ENCODE data around the gene TMPRSS6. TPM values are rescaled to one million over a fixed set of nuclear protein-coding genes. Genes with fewer than 3 reads are reported as not detected.

The TMPRSS6 gene
- total and polyA plus RNA-seq, 2 donors (not counting 1 experiment from before 2014, with no cell fraction given), result not detected

DNA sequence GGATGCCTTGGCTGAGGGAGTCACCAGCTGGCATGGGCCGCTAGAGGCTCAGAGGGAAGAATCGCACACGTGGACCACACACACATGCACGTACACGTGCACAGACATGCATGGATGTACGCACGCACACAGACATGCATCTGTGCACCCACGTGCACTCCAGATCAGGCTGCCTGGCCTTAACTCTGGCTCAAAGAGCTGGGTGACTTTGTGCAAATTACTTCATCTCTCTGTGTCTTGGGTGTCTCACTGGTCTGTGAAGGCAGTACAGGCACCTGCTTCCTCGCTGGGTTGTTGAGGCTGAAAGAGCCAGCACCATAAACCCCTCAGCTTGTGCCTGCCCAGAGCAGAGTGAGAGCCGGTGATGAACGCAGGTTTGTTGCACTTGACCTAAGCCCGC is 28.7 kb downstream of the TMPRSS6 start:
- Histone ChIP-seq H3K4me3 (replicated peaks in 1 of 4; ENCODE audit: control extremely low read depth in 1 of 4, insufficient read depth in 1 of 4, low read depth in 3 of 4, low read length in 4 of 4) (no peak overlapping the region), H3K4me1 (ENCODE audit: control insufficient read depth, extremely low read depth, insufficient read depth, low read length) (no peaks in the 10 kb centered on the region), H3K27me3 (ENCODE audit: control insufficient read depth, insufficient read depth, low read length) (peaks cover 10% of the 10 kb centered on the region), H3K27ac (ENCODE audit: insufficient read depth, low read length) (no peak overlapping the region), H3K79me2 (ENCODE audit: control insufficient read depth, insufficient read depth, low read length) (no peaks in the 10 kb centered on the region), H3K36me3 (ENCODE audit: control insufficient read depth, insufficient read depth, low read length) (no peaks in the 10 kb centered on the region), H3K4me2 (ENCODE audit: extremely low read depth, insufficient read depth, low read length) (no peak overlapping the region), H2AFZ (ENCODE audit: low read length) (no peak overlapping the region), H3K9ac (ENCODE audit: insufficient read depth, low read length) (no peak overlapping the region), H3K9me3 (ENCODE audit: control insufficient read depth, insufficient read depth, low read depth, low read length) (no peaks in the 10 kb centered on the region), H4K20me1 (ENCODE audit: control insufficient read depth, extremely low read depth, insufficient read depth, low read length) (no peaks in the 10 kb centered on the region)
- no peak for DNase-seq (ENCODE audit: low read depth in 2 of 2)
- TF ChIP-seq, protein P1, sequence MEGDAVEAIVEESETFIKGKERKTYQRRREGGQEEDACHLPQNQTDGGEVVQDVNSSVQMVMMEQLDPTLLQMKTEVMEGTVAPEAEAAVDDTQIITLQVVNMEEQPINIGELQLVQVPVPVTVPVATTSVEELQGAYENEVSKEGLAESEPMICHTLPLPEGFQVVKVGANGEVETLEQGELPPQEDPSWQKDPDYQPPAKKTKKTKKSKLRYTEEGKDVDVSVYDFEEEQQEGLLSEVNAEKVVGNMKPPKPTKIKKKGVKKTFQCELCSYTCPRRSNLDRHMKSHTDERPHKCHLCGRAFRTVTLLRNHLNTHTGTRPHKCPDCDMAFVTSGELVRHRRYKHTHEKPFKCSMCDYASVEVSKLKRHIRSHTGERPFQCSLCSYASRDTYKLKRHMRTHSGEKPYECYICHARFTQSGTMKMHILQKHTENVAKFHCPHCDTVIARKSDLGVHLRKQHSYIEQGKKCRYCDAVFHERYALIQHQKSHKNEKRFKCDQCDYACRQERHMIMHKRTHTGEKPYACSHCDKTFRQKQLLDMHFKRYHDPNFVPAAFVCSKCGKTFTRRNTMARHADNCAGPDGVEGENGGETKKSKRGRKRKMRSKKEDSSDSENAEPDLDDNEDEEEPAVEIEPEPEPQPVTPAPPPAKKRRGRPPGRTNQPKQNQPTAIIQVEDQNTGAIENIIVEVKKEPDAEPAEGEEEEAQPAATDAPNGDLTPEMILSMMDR (conservative IDR thresholded peaks at IDR 0.05 in 1 of 2, IDR thresholded peaks at IDR 0.05 in 1 of 2; ENCODE audit: low read depth in 1 of 2, low read length in 2 of 2), result no peak
- no peak for TF ChIP-seq EZH2 (IDR thresholded peaks at IDR 0.05; ENCODE audit: low read length, missing control alignments)

- no peak overlapping the region for H3K4me2 ChIP-seq (ENCODE audit: extremely low read depth, insufficient read depth, low read length)
- no peaks in the 10 kb centered on the region for H3K79me2 ChIP-seq (ENCODE audit: control insufficient read depth, insufficient read depth, low read length)
- H3K27ac ChIP-seq (ENCODE audit: insufficient read depth, low read length), result no peak overlapping the region
- no peaks in the 10 kb centered on the region for H3K9me3 ChIP-seq (ENCODE audit: control insufficient read depth, insufficient read depth, low read depth, low read length)
- no peaks in the 10 kb centered on the region for H3K36me3 ChIP-seq (ENCODE audit: control insufficient read depth, insufficient read depth, low read length)
- H2AFZ ChIP-seq (ENCODE audit: low read length), result no peak overlapping the region
- no peak overlapping the region for H3K9ac ChIP-seq (ENCODE audit: insufficient read depth, low read length)
- peaks cover 10% of the 10 kb centered on the region for H3K27me3 ChIP-seq (ENCODE audit: control insufficient read depth, insufficient read depth, low read length)
- no peak for DNase-seq (ENCODE audit: low read depth in 2 of 2)
- no peaks in the 10 kb centered on the region for H4K20me1 ChIP-seq (ENCODE audit: control insufficient read depth, extremely low read depth, insufficient read depth, low read length)
- no peak overlapping the region for H3K4me3 ChIP-seq (replicated peaks in 1 of 4; ENCODE audit: control extremely low read depth in 1 of 4, insufficient read depth in 1 of 4, low read depth in 3 of 4, low read length in 4 of 4)
- no peak for TF ChIP-seq EZH2 (IDR thresholded peaks at IDR 0.05; ENCODE audit: low read length, missing control alignments)
- TF ChIP-seq, protein P1 (conservative IDR thresholded peaks at IDR 0.05 in 1 of 2, IDR thresholded peaks at IDR 0.05 in 1 of 2; ENCODE audit: low read depth in 1 of 2, low read length in 2 of 2), result no peak
- H3K4me1 ChIP-seq (ENCODE audit: control insufficient read depth, extremely low read depth, insufficient read depth, low read length), result no peaks in the 10 kb centered on the region
These were observed 29.1 kb downstream of the TMPRSS6 start for GRCh38 chr22:37080438-37080837.

DNA sequence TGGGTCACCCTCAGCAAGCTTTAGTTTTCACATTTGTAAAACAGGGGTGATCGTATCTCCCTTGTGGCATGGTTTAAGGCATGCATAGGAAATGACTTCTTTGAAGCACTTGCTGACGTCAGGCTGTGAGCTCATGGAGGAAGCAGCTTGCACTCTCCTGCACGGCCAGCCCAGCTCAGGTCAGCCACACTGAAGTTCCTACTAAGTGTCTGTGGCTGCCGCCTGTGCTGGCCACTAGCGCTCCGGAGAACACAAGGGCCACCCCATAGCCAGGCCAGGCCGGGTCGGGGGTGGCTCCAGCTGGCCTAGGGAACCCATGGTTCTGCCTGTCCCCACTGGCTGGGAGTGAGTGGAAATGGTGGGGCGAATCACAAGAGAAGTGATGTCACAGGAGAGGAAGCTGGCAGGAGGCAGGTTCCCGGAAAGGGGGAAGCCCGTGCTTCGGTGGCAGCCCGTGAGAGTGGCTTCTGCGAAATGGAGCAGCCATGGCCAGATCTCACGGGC is 29.8 kb downstream of the TMPRSS6 start:
- Histone ChIP-seq H3K9ac (ENCODE audit: insufficient read depth, low read length) (no peak overlapping the region), H3K36me3 (ENCODE audit: control insufficient read depth, insufficient read depth, low read length) (no peaks in the 10 kb centered on the region), H3K27me3 (ENCODE audit: control insufficient read depth, insufficient read depth, low read length) (peaks cover 10% of the 10 kb centered on the region), H3K4me2 (ENCODE audit: extremely low read depth, insufficient read depth, low read length) (no peak overlapping the region), H2AFZ (ENCODE audit: low read length) (no peak overlapping the region), H3K79me2 (ENCODE audit: control insufficient read depth, insufficient read depth, low read length) (no peaks in the 10 kb centered on the region), H4K20me1 (ENCODE audit: control insufficient read depth, extremely low read depth, insufficient read depth, low read length) (no peaks in the 10 kb centered on the region), H3K4me3 (replicated peaks in 1 of 4; ENCODE audit: control extremely low read depth in 1 of 4, insufficient read depth in 1 of 4, low read depth in 3 of 4, low read length in 4 of 4) (no peak overlapping the region), H3K4me1 (ENCODE audit: control insufficient read depth, extremely low read depth, insufficient read depth, low read length) (no peaks in the 10 kb centered on the region), H3K27ac (ENCODE audit: insufficient read depth, low read length) (no peak overlapping the region), H3K9me3 (ENCODE audit: control insufficient read depth, insufficient read depth, low read depth, low read length) (no peaks in the 10 kb centered on the region)
- peak; percentile 9 to 62 for DNase-seq (ENCODE audit: low read depth in 2 of 2)
- no peak for TF ChIP-seq EZH2 (IDR thresholded peaks at IDR 0.05; ENCODE audit: low read length, missing control alignments)
- TF ChIP-seq, protein P1 (conservative IDR thresholded peaks at IDR 0.05 in 1 of 2, IDR thresholded peaks at IDR 0.05 in 1 of 2; ENCODE audit: low read depth in 1 of 2, low read length in 2 of 2), result no peak
